ENCODE results near the gene PLD3. TPM values are rescaled to one million over a fixed set of nuclear protein-coding genes. Genes with fewer than 3 reads are reported as not detected.
"Not testable (repeated sequence)": the region's sequence is repeated elsewhere in the genome, so short reads cannot be mapped to it uniquely, and the experiment has no call there.

The PLD3 gene
- total RNA-seq, 4 donors from 2014 or later, result 237 to 302 (median 266) TPM

DNA sequence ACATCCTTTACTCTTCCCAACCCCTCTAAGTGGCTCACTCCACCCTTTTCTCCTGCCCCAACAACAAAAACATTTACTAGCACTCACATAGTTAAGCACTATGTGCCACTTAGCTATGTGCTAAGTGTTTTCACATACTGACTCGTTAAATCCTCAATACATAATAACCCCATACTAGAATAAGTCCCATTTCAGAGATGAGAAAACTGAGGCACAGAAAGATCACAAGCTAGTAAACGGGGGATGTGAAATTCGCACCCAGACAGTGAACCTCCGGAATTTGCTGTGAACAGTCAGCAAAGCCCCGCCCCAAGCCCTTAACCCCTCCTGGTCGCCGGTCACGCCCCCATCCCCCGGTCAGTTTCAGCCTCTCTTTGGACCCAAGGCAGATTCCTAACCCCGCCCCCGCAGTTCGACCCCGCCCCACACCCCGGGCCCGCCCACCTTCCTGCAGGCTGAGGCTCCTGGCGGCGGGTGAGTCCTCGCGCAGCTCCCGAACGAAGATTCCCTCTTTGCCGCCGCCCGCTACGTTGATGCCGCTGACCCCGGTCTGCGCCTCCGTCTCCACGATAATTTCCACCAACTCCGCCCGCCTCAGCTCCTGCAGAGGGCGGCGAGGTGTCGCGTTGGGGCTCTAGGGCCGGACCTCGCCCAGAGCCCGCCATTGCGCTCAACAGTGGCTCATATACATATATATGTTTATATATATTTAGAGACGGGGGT lies 54.9 kb downstream of the PLD3 start:
- Histone ChIP-seq H3K4me1 (peaks cover 0 to 23% (median 0%) of the 10 kb centered on the region in 3 donors), H3K27ac (peak overlapping the region; percentile 67 to 93 (median 88)), H3K9me3 (no peaks in the 10 kb centered on the region), H3K27me3 (no peaks in the 10 kb centered on the region), H3K36me3 (peaks cover 0 to 2% of the 10 kb centered on the region in 2 donors), H3K4me3 (peak overlapping the region; percentile 44 to 68)
- TF ChIP-seq POLR2A (IDR thresholded peaks at IDR 0.05), result no peak
- peak; percentile 26 for TF ChIP-seq POLR2AphosphoS5 (IDR thresholded peaks at IDR 0.05)
- no peak for TF ChIP-seq EP300 (IDR thresholded peaks at IDR 0.05)
- TF ChIP-seq, protein P1, sequence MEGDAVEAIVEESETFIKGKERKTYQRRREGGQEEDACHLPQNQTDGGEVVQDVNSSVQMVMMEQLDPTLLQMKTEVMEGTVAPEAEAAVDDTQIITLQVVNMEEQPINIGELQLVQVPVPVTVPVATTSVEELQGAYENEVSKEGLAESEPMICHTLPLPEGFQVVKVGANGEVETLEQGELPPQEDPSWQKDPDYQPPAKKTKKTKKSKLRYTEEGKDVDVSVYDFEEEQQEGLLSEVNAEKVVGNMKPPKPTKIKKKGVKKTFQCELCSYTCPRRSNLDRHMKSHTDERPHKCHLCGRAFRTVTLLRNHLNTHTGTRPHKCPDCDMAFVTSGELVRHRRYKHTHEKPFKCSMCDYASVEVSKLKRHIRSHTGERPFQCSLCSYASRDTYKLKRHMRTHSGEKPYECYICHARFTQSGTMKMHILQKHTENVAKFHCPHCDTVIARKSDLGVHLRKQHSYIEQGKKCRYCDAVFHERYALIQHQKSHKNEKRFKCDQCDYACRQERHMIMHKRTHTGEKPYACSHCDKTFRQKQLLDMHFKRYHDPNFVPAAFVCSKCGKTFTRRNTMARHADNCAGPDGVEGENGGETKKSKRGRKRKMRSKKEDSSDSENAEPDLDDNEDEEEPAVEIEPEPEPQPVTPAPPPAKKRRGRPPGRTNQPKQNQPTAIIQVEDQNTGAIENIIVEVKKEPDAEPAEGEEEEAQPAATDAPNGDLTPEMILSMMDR (IDR thresholded peaks at IDR 0.05), result peak in 2 of 4 experiments; percentile 9 to 16
- WGBS, 2 donors (ENCODE audit: low coverage in 1 of 2), result 0% methylated on average over 5 to 6 of the region's 41 CpGs
- peak; percentile 91 for ATAC-seq

DNA sequence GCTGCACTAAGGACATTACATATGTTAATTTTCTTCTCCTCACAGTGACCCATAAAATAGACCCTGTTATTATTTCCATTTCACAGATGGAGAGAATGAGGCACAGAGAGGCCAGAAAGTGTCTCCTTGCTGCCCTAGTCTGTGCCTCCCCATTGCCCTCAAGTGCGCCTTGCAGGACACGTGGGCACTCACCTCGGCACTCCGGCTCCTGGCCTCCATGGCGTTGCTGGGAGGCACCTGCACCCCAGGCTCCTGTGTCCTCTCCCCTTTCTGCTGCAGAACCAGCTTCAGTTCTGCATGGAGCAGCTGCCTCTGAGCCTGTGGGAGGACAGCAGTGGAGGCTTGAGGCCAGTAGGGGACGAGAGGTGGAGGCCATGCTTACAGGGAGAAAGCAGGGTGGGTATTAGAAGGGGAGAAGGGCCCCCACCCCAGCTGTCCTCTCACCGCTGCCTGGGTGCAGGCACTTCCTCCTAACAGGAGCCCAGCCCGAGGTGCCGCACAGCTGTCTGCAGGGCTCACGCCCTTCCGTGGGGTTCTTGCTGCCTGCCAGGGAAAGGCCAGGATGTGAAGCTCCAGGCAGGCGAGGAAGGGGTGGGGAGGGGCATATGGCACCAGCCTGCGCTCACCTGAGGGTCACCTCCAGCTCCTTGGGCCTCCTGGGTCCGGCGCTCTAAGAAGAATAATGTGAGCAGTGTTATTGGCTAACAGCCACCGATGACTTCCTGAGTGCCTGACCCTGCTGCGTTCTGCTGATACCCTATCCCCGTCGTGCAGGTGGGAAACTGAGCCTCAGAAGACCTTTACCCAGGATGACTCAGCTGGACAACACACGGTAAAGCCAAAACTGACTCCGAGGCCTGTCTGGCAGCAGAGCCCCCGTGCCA lies 59.5 kb downstream of the PLD3 start:
- Histone ChIP-seq H3K9me3 (no peaks in the 10 kb centered on the region), H3K27ac (no peak overlapping the region), H3K4me1 (peaks cover 0 to 43% (median 8%) of the 10 kb centered on the region in 3 donors), H3K36me3 (no peaks in the 10 kb centered on the region), H3K4me3 (no peak overlapping the region), H3K27me3 (no peaks in the 10 kb centered on the region)
- TF ChIP-seq, protein P1 (IDR thresholded peaks at IDR 0.05), result no peak
- TF ChIP-seq EP300 (IDR thresholded peaks at IDR 0.05) (no peak), POLR2AphosphoS5 (IDR thresholded peaks at IDR 0.05) (no peak), POLR2A (IDR thresholded peaks at IDR 0.05) (no peak)
- no peak for ATAC-seq
- 84% methylated on average over 5 of the region's 22 CpGs; no CpG with 5 or more reads in 1 of the 2 donors for WGBS, 2 donors (ENCODE audit: low coverage in 1 of 2)

DNA sequence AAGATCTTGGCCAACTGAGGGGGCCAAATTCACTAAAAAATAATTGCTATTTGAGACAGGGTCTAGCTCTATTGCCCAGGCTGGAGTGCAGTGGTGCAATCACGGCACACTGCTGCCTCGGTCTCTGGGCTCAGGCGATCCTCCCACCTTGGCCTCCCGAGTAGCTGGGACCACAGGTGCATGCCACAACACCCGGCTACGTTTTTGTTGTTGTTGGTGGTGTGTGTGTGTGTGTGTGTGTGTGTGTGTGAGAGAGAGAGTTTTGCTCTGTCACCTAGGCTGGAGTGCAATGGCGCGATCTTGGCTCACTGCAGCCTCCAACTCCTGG lies 60.1 kb downstream of the PLD3 start:
- WGBS, 2 donors (ENCODE audit: low coverage in 1 of 2), result 73% methylated on average over 3 of the region's 8 CpGs; no CpG with 5 or more reads in 1 of the 2 donors
- not testable (repeated sequence) for H3K27me3 ChIP-seq, H3K9me3 ChIP-seq, H3K4me3 ChIP-seq, H3K27ac ChIP-seq, H3K36me3 ChIP-seq, ATAC-seq
- peaks cover 0 to 43% (median 12%) of the 10 kb centered on the region in 3 donors for H3K4me1 ChIP-seq

DNA sequence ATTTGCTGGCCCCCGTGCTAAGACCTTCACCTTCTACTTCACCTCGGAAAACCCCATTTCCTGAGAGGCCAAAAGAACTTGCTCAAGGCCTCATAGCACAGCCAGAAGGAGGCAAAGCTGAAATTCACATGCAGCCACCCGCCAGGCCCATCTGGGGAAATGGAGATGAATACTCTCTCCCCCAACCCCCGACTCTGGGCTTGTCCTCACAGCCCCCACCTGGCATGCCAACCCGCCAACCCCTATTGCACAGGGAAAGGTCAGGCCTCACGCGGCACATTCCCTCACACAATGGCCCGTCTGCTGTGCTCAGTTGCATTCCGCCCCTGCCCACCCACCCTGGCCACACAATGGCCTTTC lies 61.5 kb downstream of the PLD3 start:
- no peaks in the 10 kb centered on the region for H3K9me3 ChIP-seq
- WGBS, 2 donors (ENCODE audit: low coverage in 1 of 2), result 67 to 76% methylated on average over 1 to 4 of the region's 9 CpGs
- TF ChIP-seq EP300 (IDR thresholded peaks at IDR 0.05) (no peak), POLR2A (IDR thresholded peaks at IDR 0.05) (no peak), POLR2AphosphoS5 (IDR thresholded peaks at IDR 0.05) (no peak)
- TF ChIP-seq, protein P1 (IDR thresholded peaks at IDR 0.05), result no peak
- no peaks in the 10 kb centered on the region for H3K27me3 ChIP-seq
- H3K27ac ChIP-seq, result peak overlapping the region in 1 of 4 donors; percentile 69
- ATAC-seq, result no peak
- H3K4me1 ChIP-seq, result peaks cover 0 to 32% (median 13%) of the 10 kb centered on the region in 3 donors
- no peak overlapping the region for H3K4me3 ChIP-seq
- no peaks in the 10 kb centered on the region for H3K36me3 ChIP-seq

DNA sequence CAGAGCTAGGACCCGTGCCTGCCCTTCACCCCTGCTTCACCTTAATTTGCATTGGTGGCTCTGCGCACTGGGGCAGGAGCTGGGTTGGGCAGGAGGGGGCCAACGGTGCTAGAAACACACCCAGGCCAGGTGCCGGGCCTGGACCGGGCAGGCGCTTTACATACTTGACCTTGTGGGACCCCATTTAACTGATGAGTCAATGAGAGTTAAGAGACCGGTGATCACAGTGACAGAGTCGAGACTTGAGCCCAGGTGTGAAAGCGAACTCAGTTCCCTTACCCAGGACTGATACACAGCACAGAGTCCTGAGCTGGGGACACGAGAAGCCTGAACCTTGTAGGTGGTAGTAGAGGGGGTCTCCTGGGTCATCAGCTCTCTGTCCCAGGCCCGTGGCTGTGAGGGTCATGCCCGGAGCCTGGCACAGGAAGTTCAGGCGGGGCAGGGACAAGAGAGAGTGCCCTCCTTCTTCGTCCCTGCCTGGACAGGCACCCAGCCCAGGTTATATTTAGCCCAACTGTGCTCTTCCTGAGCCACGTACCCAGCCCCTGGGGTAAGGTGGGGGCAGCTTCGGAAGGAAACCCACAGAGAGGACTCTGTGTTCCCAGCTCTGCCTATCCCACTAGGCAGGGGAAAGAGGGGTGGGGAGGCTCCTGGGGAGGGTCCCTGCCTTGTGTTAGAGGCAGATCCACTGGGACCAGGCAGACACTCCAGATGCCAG lies 62.8 kb downstream of the PLD3 start:
- Histone ChIP-seq H3K36me3 (no peaks in the 10 kb centered on the region), H3K4me3 (no peak overlapping the region), H3K4me1 (peaks cover 0 to 32% (median 13%) of the 10 kb centered on the region in 3 donors), H3K27me3 (no peaks in the 10 kb centered on the region), H3K9me3 (no peaks in the 10 kb centered on the region), H3K27ac (peak overlapping the region in 3 of 4 donors; percentile 69 to 75 (median 74))
- no peak for TF ChIP-seq POLR2A (IDR thresholded peaks at IDR 0.05)
- WGBS, 2 donors (ENCODE audit: low coverage in 1 of 2), result 20 to 46% methylated on average over 5 to 11 of the region's 16 CpGs
- ATAC-seq, result peak; percentile 86
